HepG2 (cell line): Measurements from ENCODE around the gene ZNF276. TPM values are rescaled to one million over a fixed set of nuclear protein-coding genes. Genes with fewer than 3 reads are reported as not detected.

Experiments used
- ETV6 ChIP-seq: sonication (generic); formaldehyde crosslinking; conservative IDR thresholded peaks from 2 replicates; pipeline ENCODE4 v1.4.0; 2020; ENCODE audit warnings: missing genetic modification reagents
- GATAD2A ChIP-seq: IDR thresholded peaks from 2 replicates; pipeline ENCODE4 v1.6.1; 2016
- HCFC1 ChIP-seq: fragments of 150-350 bp; IDR thresholded peaks from 2 replicates; pipeline ENCODE4 v1.6.1; 2014; ENCODE audit warnings: low read depth, low read length
- HES4 ChIP-seq: sonication (generic); formaldehyde crosslinking; IDR thresholded peaks from 2 replicates; pipeline ENCODE4 v1.9.0; 2021; ENCODE audit warnings: mild to moderate bottlenecking, missing genetic modification reagents, borderline replicate concordance
- HHEX ChIP-seq: IDR thresholded peaks from 2 replicates; pipeline ENCODE4 v1.6.1; 2016; ENCODE audit warnings: control low read depth
- JARID2 ChIP-seq: sonication (generic); formaldehyde crosslinking; IDR thresholded peaks from 2 replicates; pipeline ENCODE4 v1.8.1; 2023; ENCODE audit warnings: missing genetic modification reagents, inconsistent platforms; ENCODE audit not compliant: insufficient replicate concordance
- KDM3A ChIP-seq: IDR thresholded peaks from 2 replicates; pipeline ENCODE4 v1.6.1; 2018; ENCODE audit warnings: low read depth, missing compliant biosample characterization
- KDM4B ChIP-seq: sonication (generic); formaldehyde crosslinking; IDR thresholded peaks from 2 replicates; pipeline ENCODE4 v1.4.0; 2020; ENCODE audit warnings: missing genetic modification reagents
- NFKB2 ChIP-seq: sonication (generic); formaldehyde crosslinking; IDR thresholded peaks from 2 replicates; pipeline ENCODE4 v1.4.0; 2020; ENCODE audit warnings: missing genetic modification reagents, borderline replicate concordance
- NR2F1 ChIP-seq, 2 experiments: fragments of 450-650 bp in 1 of 2; formaldehyde crosslinking in 1 of 2; IDR thresholded peaks; 2 replicates each; pipeline versions ENCODE4 v1.5.0 to v1.6.1; 2016 to 2020; ENCODE audit warnings: mild to moderate bottlenecking in 1 of 2, missing compliant biosample characterization in 1 of 2, missing genetic modification reagents in 1 of 2, moderate library complexity in 1 of 2
- POLR2A ChIP-seq, 2 experiments: IDR thresholded peaks; 2 replicates each; pipeline ENCODE4 v1.6.1; 2011; ENCODE audit warnings: low read depth in 2 of 2, low read length in 2 of 2, mild to moderate bottlenecking in 1 of 2, moderate library complexity in 1 of 2; ENCODE audit not compliant: insufficient read depth in 1 of 2
- RFXAP ChIP-seq: sonication (generic); formaldehyde crosslinking; IDR thresholded peaks from 2 replicates; pipeline ENCODE4 v1.4.0; 2020; ENCODE audit warnings: missing genetic modification reagents, borderline replicate concordance
- SALL1 ChIP-seq: sonication (generic); formaldehyde crosslinking; IDR thresholded peaks from 2 replicates; pipeline ENCODE4 v1.8.0; 2022; ENCODE audit warnings: mild to moderate bottlenecking, missing genetic modification reagents
- SALL2 ChIP-seq: sonication (generic); formaldehyde crosslinking; IDR thresholded peaks from 2 replicates; pipeline ENCODE4 v1.8.1; 2023; ENCODE audit warnings: mild to moderate bottlenecking, missing genetic modification reagents, inconsistent platforms
- SOX6 ChIP-seq, 2 experiments: fragments of 450-650 bp in 1 of 2; sonication (generic) in 1 of 2; formaldehyde crosslinking in 1 of 2; IDR thresholded peaks; 2 replicates each; pipeline versions ENCODE4 v1.4.0 to v1.6.1; 2017 to 2020; ENCODE audit warnings: antibody characterized with exemption in 1 of 2, mild to moderate bottlenecking in 1 of 2, missing genetic modification reagents in 1 of 2
- ZBTB3 ChIP-seq: sonication (generic); formaldehyde crosslinking; IDR thresholded peaks from 2 replicates; pipeline ENCODE4 v1.4.0; 2020; ENCODE audit warnings: low read depth, mild to moderate bottlenecking, moderate library complexity, missing genetic modification reagents, borderline replicate concordance
- ZC3H13 ChIP-seq: sonication (generic); formaldehyde crosslinking; IDR thresholded peaks from 2 replicates; pipeline ENCODE4 v1.8.1; 2023; ENCODE audit warnings: mild to moderate bottlenecking, missing genetic modification reagents, moderate library complexity
- ZMAT5 ChIP-seq: sonication (generic); formaldehyde crosslinking; IDR thresholded peaks from 2 replicates; pipeline ENCODE4 v1.5.0; 2020; ENCODE audit warnings: mild to moderate bottlenecking, low read depth, missing genetic modification reagents, borderline replicate concordance
- ZNF501 ChIP-seq: sonication (generic); formaldehyde crosslinking; IDR thresholded peaks from 2 replicates; pipeline ENCODE4 v1.5.1; 2020; ENCODE audit warnings: mild to moderate bottlenecking, moderate library complexity, missing genetic modification reagents
- ZNF563 ChIP-seq: sonication (generic); formaldehyde crosslinking; IDR thresholded peaks from 2 replicates; pipeline ENCODE4 v1.8.0; 2022; ENCODE audit warnings: mild to moderate bottlenecking, moderate library complexity, missing genetic modification reagents
- ZNF737 ChIP-seq: sonication (generic); formaldehyde crosslinking; IDR thresholded peaks from 2 replicates; pipeline ENCODE4 v1.5.0; 2020; ENCODE audit warnings: missing genetic modification reagents, mild to moderate bottlenecking, borderline replicate concordance
- ZNF775 ChIP-seq: sonication (generic); formaldehyde crosslinking; IDR thresholded peaks from 2 replicates; pipeline ENCODE4 v1.4.0; 2020; ENCODE audit warnings: missing genetic modification reagents, mild to moderate bottlenecking, moderate library complexity, borderline replicate concordance
- ZSCAN9 ChIP-seq: IDR thresholded peaks from 2 replicates; pipeline ENCODE4 v1.6.1; 2016; ENCODE audit warnings: borderline replicate concordance
- polyA plus RNA-seq, 8 experiments: library from polyadenylated mRNA; depleted of rRNA in 3 of 8; stranded (reverse) in 7 of 8; unstranded in 1 of 8; fragments of >200 nt; fragmentation: Illumina TruSeq in 4 of 8; extraction: Trizol in 4 of 8; gene quantifications; 2 replicates each; pipeline versions ENCODE4 v1.2.1 to v1.2.3, GENCODE V29; 2011 to 2016; ENCODE audit warnings: low read depth in 4 of 8, missing spikeins in 1 of 8, mixed read lengths in 1 of 8; ENCODE audit not compliant: insufficient read depth in 1 of 8
- total RNA-seq, 5 experiments: library from RNA; depleted of rRNA; stranded (reverse); fragments of >200 nt; fragmentation: Illumina TruSeq; extraction: Trizol; gene quantifications; 2 replicates each; pipeline ENCODE4 v1.2.3, GENCODE V29; 2016; ENCODE audit warnings: low read depth in 1 of 5
- TF ChIP-seq, protein P1 (sequence below): sonication (generic); formaldehyde crosslinking; IDR thresholded peaks from 2 replicates; pipeline ENCODE4 v1.4.0; 2020; ENCODE audit warnings: missing genetic modification reagents; ENCODE audit errors: not compliant biosample characterization
- TF ChIP-seq, protein P2 (sequence below): sonication (generic); formaldehyde crosslinking; IDR thresholded peaks from 2 replicates; pipeline ENCODE4 v1.5.1; 2020; ENCODE audit warnings: mild to moderate bottlenecking, missing genetic modification reagents, moderate library complexity
- TF ChIP-seq, protein P3 (sequence below): sonication (generic); formaldehyde crosslinking; IDR thresholded peaks from 2 replicates; pipeline ENCODE4 v1.5.1; 2020; ENCODE audit warnings: missing genetic modification reagents, mild to moderate bottlenecking, borderline replicate concordance

The ZNF276 gene
- total and polyA plus RNA-seq, 2 of the 13 experiments (the other 11 are each of a cell fraction or from before 2014, with no cell fraction given) = 17.7 to 18.0 TPM

DNA sequence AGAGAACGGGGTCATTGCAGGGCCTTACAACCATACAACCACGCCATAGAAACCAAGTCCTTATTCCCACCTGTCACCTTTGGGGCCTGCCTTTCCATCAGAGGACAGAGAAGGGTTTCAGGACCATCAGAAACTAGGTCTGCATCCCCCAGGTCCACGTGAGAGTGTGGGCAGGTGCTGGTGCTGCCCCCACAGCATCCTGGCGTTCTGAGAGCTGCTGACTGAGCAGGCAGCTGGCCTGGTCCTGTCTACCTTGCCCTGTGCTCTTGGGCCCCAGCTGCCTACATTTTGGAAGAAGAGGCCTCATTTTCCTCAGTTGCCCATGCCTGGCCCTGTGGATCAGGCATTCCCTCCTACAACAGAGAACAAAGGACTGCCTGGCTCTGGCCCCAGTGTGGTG, 21.6 kb downstream of the ZNF276 start (continued):
- TF ChIP-seq ZNF563 (CRISPR knock-in tag) (no peak), ZNF775 (no peak), RFXAP (CRISPR knock-in tag) (no peak), HCFC1 (no peak), ZNF501 (CRISPR knock-in tag) (peak; percentile 50; the same call in 1 of the 2 replicates), ZC3H13 (no peak), HHEX (CRISPR knock-in tag) (no peak), NFKB2 (peak; percentile 59; the same call in 1 of the 2 replicates), NR2F1 (CRISPR knock-in tag; IDR thresholded peaks at IDR 0.05) (no peak), POLR2A (IDR thresholded peaks at IDR 0.05; ENCODE audit: insufficient read depth in 1 of 2, low read depth in 2 of 2, low read length in 2 of 2) (peak in 1 of 2 experiments; percentile 45; a peak in 1 of 4 replicates), SALL2 (CRISPR knock-in tag) (no peak), HES4 (CRISPR knock-in tag) (no peak), SOX6 (IDR thresholded peaks at IDR 0.05) (no peak), SOX6 (CRISPR knock-in tag; IDR thresholded peaks at IDR 0.05) (0 out of 2 replicates have a peak, but pooled peaks have one; percentile 9), KDM4B (CRISPR knock-in tag) (no peak), ZNF737 (CRISPR knock-in tag) (no peak), ZMAT5 (CRISPR knock-in tag) (no peak), KDM3A (no peak), SALL1 (no peak), ZBTB3 (CRISPR knock-in tag) (no peak), ETV6 (CRISPR knock-in tag) (no peak), JARID2 (no peak), ZSCAN9 (CRISPR knock-in tag) (no peak), GATAD2A (CRISPR knock-in tag) (no peak)
- TF ChIP-seq, protein P1, sequence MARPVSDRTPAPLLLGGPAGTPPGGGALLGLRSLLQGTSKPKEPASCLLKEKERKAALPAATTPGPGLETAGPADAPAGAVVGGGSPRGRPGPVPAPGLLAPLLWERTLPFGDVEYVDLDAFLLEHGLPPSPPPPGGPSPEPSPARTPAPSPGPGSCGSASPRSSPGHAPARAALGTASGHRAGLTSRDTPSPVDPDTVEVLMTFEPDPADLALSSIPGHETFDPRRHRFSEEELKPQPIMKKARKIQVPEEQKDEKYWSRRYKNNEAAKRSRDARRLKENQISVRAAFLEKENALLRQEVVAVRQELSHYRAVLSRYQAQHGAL = no peak
- TF ChIP-seq, protein P2, sequence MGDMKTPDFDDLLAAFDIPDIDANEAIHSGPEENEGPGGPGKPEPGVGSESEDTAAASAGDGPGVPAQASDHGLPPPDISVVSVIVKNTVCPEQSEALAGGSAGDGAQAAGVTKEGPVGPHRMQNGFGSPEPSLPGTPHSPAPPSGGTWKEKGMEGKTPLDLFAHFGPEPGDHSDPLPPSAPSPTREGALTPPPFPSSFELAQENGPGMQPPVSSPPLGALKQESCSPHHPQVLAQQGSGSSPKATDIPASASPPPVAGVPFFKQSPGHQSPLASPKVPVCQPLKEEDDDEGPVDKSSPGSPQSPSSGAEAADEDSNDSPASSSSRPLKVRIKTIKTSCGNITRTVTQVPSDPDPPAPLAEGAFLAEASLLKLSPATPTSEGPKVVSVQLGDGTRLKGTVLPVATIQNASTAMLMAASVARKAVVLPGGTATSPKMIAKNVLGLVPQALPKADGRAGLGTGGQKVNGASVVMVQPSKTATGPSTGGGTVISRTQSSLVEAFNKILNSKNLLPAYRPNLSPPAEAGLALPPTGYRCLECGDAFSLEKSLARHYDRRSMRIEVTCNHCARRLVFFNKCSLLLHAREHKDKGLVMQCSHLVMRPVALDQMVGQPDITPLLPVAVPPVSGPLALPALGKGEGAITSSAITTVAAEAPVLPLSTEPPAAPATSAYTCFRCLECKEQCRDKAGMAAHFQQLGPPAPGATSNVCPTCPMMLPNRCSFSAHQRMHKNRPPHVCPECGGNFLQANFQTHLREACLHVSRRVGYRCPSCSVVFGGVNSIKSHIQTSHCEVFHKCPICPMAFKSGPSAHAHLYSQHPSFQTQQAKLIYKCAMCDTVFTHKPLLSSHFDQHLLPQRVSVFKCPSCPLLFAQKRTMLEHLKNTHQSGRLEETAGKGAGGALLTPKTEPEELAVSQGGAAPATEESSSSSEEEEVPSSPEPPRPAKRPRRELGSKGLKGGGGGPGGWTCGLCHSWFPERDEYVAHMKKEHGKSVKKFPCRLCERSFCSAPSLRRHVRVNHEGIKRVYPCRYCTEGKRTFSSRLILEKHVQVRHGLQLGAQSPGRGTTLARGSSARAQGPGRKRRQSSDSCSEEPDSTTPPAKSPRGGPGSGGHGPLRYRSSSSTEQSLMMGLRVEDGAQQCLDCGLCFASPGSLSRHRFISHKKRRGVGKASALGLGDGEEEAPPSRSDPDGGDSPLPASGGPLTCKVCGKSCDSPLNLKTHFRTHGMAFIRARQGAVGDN (CRISPR knock-in tag) = 0 out of 2 replicates have a peak, but pooled peaks have one; percentile 20
- TF ChIP-seq, protein P3, sequence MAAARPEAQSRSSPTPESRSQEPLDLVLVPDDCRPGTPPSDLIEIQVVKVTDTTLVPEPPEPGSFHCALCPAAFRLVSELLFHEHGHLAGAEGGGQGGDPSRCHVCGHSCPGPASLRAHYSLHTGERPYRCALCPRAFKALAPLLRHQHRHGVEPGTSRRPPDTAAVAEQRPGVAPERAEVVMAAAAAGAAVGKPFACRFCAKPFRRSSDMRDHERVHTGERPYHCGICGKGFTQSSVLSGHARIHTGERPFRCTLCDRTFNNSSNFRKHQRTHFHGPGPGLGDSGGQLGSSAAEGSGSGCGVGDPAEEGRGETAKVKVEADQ (CRISPR knock-in tag) = no peak
